Hematopoietic multipotent progenitor cell treated with erythropoietin and hydrocortisone succinate and interleukin-3 and kit ligand, for 15 days (in vitro differentiated cells): ENCODE data around the gene SORBS1.
A peak's percentile ranks its signal among the peaks of the same experiment; 100 is the strongest.

Experiments used
- DNase-seq: peaks from one replicate; pipeline ENCODE4 v3.0.0-alpha.2; 2015; ENCODE audit warnings: low spot score

Gene SORBS1

GRCh38 chr10:95459446-95460045 lies 101.6 kb downstream of the SORBS1 start:
- no peak for DNase-seq

DNA sequence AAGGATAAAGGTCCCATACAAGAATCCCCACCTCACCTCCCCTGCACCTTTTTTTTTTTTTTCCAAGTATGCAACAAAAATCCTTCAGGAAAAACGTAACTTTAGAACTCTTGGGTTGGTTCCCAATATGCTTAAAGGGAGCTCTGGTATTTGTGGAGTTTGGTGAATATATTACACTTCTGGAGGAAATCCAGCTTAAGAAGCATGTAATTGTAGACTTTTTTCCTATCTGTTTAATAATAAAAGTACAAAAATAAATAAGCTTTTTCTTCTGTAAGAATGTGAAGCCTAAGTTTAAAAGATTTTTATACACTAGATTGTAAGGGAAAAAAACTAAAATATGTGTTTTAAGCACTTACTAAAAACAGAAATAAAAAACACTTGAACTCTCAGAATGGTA lies 102.3 kb downstream of the SORBS1 start:
- DNase-seq, result no peak

GRCh38 chr10:95458014-95458413 lies 103.2 kb downstream of the SORBS1 start:
- DNase-seq, result no peak

DNA sequence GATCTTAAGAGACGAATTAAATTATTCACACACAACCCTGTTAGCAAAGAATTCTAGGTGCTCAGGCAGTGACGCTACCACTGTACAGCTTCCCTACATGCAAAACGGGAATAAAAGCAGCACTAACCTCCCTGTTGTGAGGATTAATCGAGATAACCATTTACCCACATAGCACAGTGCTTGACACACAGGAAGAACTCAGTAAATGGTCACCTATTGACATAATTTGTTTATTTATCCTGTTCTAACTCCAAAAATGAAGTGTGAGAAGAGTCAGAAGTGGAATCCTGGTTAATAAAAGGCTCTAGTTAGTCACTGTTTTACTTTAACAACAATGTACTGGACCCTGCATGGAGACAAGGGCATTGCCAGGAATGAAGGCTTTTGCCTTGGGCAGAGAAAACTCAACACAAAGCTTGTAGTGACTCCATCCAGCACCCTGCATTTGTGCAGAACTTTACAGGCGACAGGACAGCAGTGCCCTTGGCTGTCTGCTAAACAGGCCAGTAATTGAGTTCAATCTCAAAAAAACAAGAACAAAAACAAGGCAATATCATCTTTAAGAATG lies 103.8 kb downstream of the SORBS1 start:
- DNase-seq, result no peak

GRCh38 chr10:95456516-95456915 lies 104.7 kb downstream of the SORBS1 start:
- no peak for DNase-seq

GRCh38 chr10:95454940-95455339 lies 106.2 kb downstream of the SORBS1 start:
- DNase-seq, result no peak

- no peak for DNase-seq
These were observed 106.8 kb downstream of the SORBS1 start for GRCh38 chr10:95454356-95454755.

- no peak for DNase-seq
These were observed 109.3 kb downstream of the SORBS1 start for GRCh38 chr10:95451568-95452524.

- DNase-seq, result no peak
These were observed 110.0 kb downstream of the SORBS1 start for GRCh38 chr10:95451150-95451549.

DNA sequence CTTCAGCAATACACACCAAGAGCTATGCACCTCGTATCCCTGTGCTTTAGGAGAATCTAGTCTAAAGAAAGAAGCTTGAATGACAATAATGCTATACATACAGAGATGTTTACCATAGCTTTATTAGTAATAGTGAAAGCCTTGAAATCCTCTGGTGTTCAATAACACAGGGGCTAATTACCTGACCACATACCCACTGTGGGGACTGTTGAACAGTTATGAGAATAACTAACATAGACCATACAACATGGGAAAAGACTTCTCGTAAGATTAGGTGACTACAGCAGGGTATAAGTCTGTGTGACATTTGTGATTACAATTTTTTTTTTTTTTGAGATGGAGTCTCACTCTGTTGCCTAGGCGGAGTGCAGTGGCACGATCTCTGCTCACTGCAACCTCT lies 111.0 kb downstream of the SORBS1 start:
- DNase-seq, result no peak

DNA sequence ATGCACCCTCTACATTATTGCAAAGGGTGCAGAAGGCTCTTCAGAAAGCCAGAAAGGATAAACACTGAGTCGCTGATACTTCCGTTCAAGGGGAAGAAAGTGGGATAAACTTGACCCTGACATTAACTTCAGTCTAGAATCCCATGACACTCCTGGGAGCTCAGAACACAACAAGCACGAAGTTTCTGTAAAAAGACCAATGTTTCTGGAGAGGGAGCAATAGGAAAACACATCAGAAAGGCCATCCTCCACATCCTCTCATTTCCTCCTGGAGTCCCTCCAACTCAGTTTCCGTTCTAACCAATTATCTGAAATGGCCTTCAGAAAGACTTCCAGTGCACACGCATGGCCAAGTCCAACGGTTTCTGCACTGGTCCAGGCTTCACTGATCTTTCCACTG lies 113.5 kb downstream of the SORBS1 start:
- no peak for DNase-seq

GRCh38 chr10:95445837-95446486 lies 115.2 kb downstream of the SORBS1 start:
- DNase-seq, result peak; percentile 86

DNA sequence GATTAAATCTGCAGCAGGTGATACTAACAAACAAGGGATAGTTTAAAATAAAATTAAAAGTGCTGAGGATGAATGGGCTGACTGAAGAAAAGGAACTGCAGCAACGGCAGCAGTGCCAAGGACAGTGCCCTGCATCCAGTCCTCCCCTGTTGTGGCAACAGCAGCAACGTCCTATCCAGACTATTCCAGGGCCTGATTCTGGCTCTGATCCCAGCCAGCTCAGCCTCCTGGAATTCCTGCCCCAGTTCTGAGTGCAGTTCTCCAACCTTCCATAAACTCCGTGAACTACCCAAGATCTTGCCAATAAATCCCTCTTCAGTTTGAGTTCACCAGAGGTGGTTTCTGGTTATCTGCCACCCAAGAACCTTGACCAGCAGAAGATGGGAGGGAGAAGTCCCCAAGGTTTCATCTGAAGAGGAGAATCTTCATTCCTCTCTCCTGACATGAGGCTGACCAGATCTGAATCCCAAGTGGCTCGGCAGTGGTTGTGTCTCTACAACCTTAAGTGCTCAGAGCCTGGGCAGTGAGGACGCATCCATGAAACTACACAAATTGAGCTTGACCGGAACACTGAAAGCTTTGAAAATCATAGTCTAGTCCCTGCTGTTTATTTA lies 115.8 kb downstream of the SORBS1 start:
- no peak for DNase-seq

DNA sequence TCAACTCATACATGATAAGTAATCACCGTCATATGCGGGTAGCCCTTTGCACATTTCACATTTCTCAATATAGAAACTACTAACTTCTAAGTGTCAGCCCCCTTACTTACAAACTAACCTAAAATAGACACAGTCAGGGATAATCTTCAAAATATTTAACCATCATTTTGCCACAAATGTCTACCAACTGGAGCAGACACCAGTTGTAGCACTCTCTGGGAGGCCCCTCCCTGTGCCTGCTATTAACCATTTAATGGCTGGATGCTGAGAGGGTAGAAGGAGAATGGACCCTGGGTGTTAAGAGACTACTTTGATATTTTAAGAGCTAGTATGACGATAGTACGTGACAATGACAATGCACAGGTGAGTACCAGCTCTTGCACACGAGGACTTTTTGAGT lies 116.4 kb downstream of the SORBS1 start:
- no peak for DNase-seq

- no peak for DNase-seq
These were observed 117.5 kb downstream of the SORBS1 start for GRCh38 chr10:95443636-95444035.

GRCh38 chr10:95442341-95442740 lies 118.8 kb downstream of the SORBS1 start:
- no peak for DNase-seq

- DNase-seq, result no peak
These were observed 119.6 kb downstream of the SORBS1 start for GRCh38 chr10:95441547-95441923.

DNA sequence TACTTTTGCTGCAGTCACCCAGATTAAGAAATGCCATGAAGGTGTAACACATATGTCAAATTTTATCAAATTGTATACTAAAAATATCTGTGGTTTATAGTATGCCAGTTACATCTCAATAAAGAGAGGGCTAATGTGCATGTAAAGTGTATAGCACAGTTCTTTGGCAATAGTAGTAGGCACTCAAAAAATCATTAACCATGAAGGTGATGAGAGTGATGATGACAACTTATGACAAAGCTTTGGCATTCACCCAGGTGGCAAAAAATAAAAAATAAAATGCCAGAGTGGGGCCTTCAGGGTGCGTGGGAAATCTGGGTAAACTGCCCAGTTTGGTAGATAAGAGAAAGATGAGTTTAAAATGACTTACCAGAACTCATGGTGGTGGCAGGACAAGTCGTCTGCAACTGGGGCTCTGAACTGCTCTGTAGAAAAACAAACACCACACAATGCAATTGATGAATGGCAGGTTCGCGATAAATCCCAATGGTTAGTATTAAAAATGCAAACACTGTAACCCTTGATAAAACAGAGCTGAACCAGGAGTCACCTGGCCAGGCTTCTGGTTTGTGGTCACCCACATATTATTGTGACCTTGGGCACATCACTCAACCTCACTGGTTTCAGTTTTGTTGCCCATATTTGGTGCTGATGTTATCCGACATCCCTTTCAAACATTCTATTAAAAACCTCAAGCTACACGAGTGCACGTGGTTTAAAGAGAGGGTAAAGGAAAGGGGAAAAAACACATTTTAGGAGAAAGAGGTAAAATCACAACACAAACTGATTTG lies 120.2 kb downstream of the SORBS1 start:
- no peak for DNase-seq

DNA sequence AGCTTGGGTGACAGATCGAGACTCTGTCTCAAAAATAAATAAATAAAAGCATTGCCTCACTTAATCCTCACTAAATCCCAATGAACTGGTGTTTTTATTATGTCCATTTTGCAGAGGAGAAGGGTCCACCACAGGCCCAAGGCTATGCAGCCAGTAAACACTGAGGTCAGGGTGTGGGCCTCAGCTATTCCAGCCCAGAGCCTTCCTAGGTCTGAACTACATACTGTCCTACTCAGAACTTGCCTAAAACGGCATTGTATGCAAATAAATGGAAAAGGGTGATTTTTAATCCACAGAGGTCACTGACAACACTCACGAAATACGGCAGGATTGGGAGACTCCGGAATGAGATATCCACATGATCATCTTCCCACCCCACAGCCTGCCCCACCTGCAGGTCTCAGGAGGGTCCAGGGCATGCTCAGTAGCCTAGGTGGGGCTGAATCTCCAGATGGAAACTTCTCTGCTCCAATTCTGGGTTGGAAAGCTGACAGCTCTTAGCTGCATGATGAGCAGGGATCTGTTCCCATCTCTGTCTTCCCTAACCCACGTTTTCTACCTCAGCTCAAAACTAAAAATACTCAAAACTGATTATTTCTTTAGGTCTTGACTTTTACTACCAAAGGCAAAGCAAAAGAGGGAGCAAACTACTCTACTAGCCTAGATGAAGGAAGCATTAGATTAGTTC lies 121.0 kb downstream of the SORBS1 start:
- no peak for DNase-seq

DNA sequence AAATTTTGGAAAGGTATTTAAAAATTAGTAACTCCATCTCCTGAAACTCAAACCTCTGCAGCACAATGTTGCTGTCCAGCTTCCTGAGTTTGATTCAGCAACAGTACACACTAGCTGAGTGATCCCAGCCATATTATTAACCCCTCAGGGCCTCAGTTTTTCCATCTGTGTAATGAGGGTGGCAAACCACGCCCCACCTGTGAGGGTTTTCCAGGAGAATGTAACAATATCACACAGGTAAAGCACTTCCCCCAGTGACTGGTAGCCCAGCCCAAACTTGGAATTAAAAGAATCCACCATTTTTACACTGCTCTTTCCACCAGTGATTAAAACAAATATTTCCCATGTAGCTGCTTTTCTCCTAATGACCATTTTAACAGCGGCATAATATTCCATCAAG lies 122.4 kb downstream of the SORBS1 start:
- no peak for DNase-seq

- no peak for DNase-seq
These were observed 123.5 kb downstream of the SORBS1 start for GRCh38 chr10:95437669-95438068.
